OCI-LY3 (cell line): ENCODE measurements around the gene ABLIM2.

ENCODE experiments used
- H2AFZ ChIP-seq: fragments of 200-600, 300-600 bp; shearing (Covaris generic); 2 replicates; pipeline ENCODE4 v1.6.0; 2014; ENCODE audit warnings: antibody characterized with exemption, low read depth, low read length
- H3K27ac ChIP-seq: fragments of 200-600, 300-600 bp; sonication (generic); 2 replicates; pipeline ENCODE4 v1.5.1; 2014; ENCODE audit warnings: mild to moderate bottlenecking, low read length, moderate library complexity, mixed read lengths
- H3K27me3 ChIP-seq: fragments of 200-600, 300-600 bp; sonication (generic); 2 replicates; pipeline ENCODE4 v1.6.1; 2014; ENCODE audit warnings: low read depth, low read length, mixed read lengths
- H3K36me3 ChIP-seq: fragments of 200-600, 300-600 bp; sonication (generic); replicated peaks from 2 replicates; pipeline ENCODE3; 2014; ENCODE audit warnings: low read depth, low read length, mixed read lengths
- H3K4me1 ChIP-seq: fragments of 300-600, 200-600 bp; sonication (generic); 2 replicates; pipeline ENCODE4 v1.6.1; 2014; ENCODE audit warnings: low read length, mixed read lengths
- H3K4me2 ChIP-seq: fragments of 200-600, 300-600 bp; sonication (generic); 2 replicates; pipeline ENCODE4 v1.6.1; 2014; ENCODE audit warnings: low read length, mixed read lengths
- H3K4me3 ChIP-seq: fragments of 300-600, 200-600 bp; sonication (generic); 2 replicates; pipeline ENCODE4 v1.5.1; 2014; ENCODE audit warnings: antibody characterized with exemption, mild to moderate bottlenecking, low read length, moderate library complexity
- H3K79me2 ChIP-seq: fragments of 300-600, 200-600 bp; shearing (Covaris generic); 2 replicates; pipeline ENCODE4 v1.6.1; 2014; ENCODE audit warnings: mild to moderate bottlenecking, low read length, mixed read lengths
- H3K9ac ChIP-seq: fragments of 300-600, 200-600 bp; shearing (Covaris generic); 2 replicates; pipeline ENCODE4 v1.6.0; 2014; ENCODE audit warnings: mild to moderate bottlenecking, low read length, moderate library complexity
- H3K9me3 ChIP-seq: fragments of 200-600, 300-600 bp; shearing (Covaris generic); 2 replicates; pipeline ENCODE4 v1.6.1; 2014; ENCODE audit warnings: low read length, mixed read lengths; ENCODE audit not compliant: insufficient read depth
- H4K20me1 ChIP-seq: fragments of 200-600, 300-600 bp; sonication (generic); 2 replicates; pipeline ENCODE4 v1.6.1; 2016; ENCODE audit warnings: low read length, mixed read lengths; ENCODE audit not compliant: insufficient read depth
- EZH2phosphoT487 ChIP-seq: fragments of 200-600 bp; shearing (Covaris generic); IDR thresholded peaks from 2 replicates; pipeline ENCODE4 v1.6.1; 2018; ENCODE audit warnings: antibody characterized with exemption, mixed run types, low read depth
- TF ChIP-seq, protein P1 (sequence below): fragments of 200-600, 300-600 bp; sonication (generic); IDR thresholded peaks from 2 replicates; pipeline ENCODE4 v1.5.1; 2014; ENCODE audit warnings: antibody characterized with exemption, low read length, low read depth

ABLIM2 gene

DNA sequence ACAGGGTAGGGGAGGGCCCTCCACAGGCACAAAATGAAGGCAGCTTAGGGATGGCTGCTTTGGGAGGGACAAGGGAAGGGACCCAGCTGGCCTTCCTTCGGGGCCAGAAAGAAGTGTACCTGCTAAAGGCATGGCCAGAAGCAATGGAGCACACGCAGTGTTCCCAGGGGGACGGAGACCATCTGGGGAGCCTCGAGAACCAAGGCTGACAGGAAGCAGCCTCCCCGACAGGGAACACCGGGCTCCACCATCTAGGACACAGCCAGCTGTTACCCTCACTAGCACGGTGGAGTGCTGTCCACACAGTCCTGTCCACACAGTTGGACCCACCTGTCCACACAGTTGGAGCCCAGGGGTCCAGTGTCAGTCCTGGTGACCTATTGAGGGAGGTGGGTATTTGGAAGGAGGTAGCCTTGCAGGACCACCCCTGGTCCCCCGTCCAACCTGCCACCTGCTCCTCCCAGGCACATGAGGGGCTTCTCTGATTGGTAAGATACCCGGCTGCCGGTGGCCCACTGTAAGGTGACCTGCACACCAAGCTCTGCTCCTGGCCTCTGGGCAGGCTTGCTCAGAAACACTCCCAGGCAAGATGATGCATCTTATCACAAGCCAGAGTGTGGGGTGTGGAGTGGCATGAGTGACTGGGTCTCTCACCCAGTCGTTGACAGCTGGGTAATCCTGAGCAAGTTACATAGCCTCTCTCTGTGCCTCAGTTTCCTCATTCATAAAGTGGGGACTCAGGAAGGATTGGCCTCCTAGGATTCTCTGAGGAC lies 198.4 kb downstream of the ABLIM2 start:
- no peaks in the 10 kb centered on the region for H3K4me1 ChIP-seq
- no peaks in the 10 kb centered on the region for H4K20me1 ChIP-seq
- no peaks in the 10 kb centered on the region for H3K79me2 ChIP-seq
- H3K36me3 ChIP-seq, result no peaks in the 10 kb centered on the region
- TF ChIP-seq, protein P1, sequence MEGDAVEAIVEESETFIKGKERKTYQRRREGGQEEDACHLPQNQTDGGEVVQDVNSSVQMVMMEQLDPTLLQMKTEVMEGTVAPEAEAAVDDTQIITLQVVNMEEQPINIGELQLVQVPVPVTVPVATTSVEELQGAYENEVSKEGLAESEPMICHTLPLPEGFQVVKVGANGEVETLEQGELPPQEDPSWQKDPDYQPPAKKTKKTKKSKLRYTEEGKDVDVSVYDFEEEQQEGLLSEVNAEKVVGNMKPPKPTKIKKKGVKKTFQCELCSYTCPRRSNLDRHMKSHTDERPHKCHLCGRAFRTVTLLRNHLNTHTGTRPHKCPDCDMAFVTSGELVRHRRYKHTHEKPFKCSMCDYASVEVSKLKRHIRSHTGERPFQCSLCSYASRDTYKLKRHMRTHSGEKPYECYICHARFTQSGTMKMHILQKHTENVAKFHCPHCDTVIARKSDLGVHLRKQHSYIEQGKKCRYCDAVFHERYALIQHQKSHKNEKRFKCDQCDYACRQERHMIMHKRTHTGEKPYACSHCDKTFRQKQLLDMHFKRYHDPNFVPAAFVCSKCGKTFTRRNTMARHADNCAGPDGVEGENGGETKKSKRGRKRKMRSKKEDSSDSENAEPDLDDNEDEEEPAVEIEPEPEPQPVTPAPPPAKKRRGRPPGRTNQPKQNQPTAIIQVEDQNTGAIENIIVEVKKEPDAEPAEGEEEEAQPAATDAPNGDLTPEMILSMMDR, result no peak
- no peak for TF ChIP-seq EZH2phosphoT487
- no peaks in the 10 kb centered on the region for H3K9me3 ChIP-seq
- no peak overlapping the region for H3K4me2 ChIP-seq
- H3K27ac ChIP-seq, result no peak overlapping the region
- H3K4me3 ChIP-seq, result no peak overlapping the region
- H3K27me3 ChIP-seq, result no peaks in the 10 kb centered on the region
- no peak overlapping the region for H3K9ac ChIP-seq
- H2AFZ ChIP-seq, result no peak overlapping the region

DNA sequence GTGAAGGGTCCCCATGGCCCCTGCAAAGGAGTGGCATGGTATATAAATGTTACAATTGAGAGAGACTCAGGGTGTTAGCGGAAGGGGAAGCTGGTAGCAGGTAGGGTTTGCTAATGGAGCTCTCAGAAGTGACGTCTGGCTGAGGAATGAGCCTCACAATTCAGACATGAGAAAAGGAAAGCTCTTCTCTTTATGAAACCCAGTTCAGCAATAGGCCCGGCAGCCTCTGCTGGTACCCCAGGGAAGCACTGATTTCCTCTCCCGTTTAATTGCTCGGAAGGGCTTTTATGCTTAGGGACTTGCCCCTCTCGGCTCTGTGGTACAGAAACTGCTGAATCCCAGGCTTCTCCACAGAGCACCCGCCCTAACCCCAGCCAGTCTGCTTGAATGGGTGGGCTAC lies 199.5 kb downstream of the ABLIM2 start:
- H3K27me3 ChIP-seq, result no peaks in the 10 kb centered on the region
- H3K27ac ChIP-seq, result no peak overlapping the region
- H3K9me3 ChIP-seq, result no peaks in the 10 kb centered on the region
- no peak overlapping the region for H3K4me2 ChIP-seq
- no peaks in the 10 kb centered on the region for H3K36me3 ChIP-seq
- TF ChIP-seq EZH2phosphoT487, result no peak
- TF ChIP-seq, protein P1, result no peak
- no peak overlapping the region for H3K4me3 ChIP-seq
- no peaks in the 10 kb centered on the region for H4K20me1 ChIP-seq
- no peak overlapping the region for H2AFZ ChIP-seq
- H3K9ac ChIP-seq, result no peak overlapping the region
- H3K4me1 ChIP-seq, result no peaks in the 10 kb centered on the region
- H3K79me2 ChIP-seq, result no peaks in the 10 kb centered on the region

DNA sequence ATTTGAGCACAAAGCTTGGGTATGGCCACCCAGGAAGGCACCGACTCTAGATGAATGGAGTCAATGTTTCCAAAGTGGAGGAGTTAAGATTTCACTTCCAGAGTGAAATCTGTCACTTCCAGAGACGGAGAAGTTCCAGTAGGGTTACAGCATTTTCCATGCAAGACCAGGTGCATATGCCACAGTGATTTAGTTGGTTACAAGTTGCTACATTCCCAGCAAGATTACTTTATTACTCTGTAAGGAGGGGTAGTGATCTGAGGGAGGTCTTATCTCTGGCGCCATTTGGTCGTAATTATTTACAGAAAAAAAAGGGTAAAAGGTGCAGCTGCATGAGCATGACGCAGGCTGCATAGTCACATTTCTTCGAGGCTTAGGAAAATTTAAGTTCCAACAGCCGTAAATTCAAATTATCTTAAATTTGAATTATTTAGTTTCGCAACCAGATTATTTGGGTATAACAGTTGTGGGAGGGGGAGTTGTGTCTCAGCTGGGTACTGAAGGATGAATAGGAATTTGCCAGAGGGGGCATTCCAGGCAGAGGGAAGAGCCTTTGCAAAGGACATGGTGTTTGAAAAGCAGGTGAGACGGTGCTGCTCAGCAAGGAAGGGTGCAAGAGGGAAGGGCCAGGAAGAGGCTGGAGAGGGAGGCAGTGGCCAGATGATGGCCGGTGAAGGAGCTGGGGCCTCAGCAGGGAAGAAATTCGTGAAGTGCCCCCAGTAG lies 201.5 kb downstream of the ABLIM2 start:
- H4K20me1 ChIP-seq, result no peaks in the 10 kb centered on the region
- no peak overlapping the region for H3K27ac ChIP-seq
- H3K4me2 ChIP-seq, result no peak overlapping the region

DNA sequence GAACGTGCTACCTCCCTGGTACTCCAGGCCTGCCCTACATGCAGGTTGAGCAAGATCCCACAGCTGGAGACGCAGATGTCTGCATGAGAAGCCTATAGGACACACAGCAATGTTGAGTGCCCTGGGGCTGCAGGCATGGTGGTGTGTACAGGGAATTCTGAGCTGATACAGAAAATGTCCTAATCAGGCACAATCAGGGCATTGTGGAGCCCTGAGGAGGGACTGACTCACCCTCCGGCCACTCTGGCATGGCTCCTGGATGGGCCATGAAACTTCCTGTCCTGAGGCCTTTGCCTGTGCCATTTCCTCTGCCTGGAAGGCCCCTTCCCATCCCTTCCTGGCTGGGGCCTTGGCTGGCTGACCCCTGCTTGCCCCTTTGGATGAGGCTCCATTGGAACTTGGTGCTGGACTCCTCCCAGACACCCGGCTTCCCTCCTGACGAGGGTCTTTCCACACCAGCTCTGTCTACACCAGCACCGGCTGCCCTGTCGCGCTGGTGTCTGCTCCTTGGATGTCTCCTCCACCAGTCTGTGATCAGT lies 202.3 kb downstream of the ABLIM2 start:
- Histone ChIP-seq H2AFZ (no peak overlapping the region), H3K9ac (no peak overlapping the region), H3K79me2 (no peaks in the 10 kb centered on the region), H3K27me3 (no peaks in the 10 kb centered on the region), H3K4me2 (no peak overlapping the region), H3K36me3 (no peaks in the 10 kb centered on the region), H3K9me3 (no peaks in the 10 kb centered on the region), H3K4me3 (no peak overlapping the region), H3K27ac (no peak overlapping the region), H3K4me1 (no peaks in the 10 kb centered on the region), H4K20me1 (no peaks in the 10 kb centered on the region)
- TF ChIP-seq, protein P1, result no peak
- no peak for TF ChIP-seq EZH2phosphoT487

More for the DNA sequence above, 201.5 kb downstream of the ABLIM2 start:
- H3K79me2 ChIP-seq, result no peaks in the 10 kb centered on the region
- no peaks in the 10 kb centered on the region for H3K9me3 ChIP-seq
- H2AFZ ChIP-seq, result no peak overlapping the region
- no peaks in the 10 kb centered on the region for H3K27me3 ChIP-seq
- no peaks in the 10 kb centered on the region for H3K36me3 ChIP-seq
- no peak overlapping the region for H3K9ac ChIP-seq
- no peak for TF ChIP-seq EZH2phosphoT487
- TF ChIP-seq, protein P1, result no peak
- no peaks in the 10 kb centered on the region for H3K4me1 ChIP-seq
- no peak overlapping the region for H3K4me3 ChIP-seq
